Measurements from ENCODE around the gene CCM2.
A peak's percentile ranks its signal among the peaks of the same experiment; 100 is the strongest.

The CCM2 gene

GRCh38 chr7:45084901-45085618 lies 85.1 kb downstream of the CCM2 start:
- no peak for DNase-seq

DNA sequence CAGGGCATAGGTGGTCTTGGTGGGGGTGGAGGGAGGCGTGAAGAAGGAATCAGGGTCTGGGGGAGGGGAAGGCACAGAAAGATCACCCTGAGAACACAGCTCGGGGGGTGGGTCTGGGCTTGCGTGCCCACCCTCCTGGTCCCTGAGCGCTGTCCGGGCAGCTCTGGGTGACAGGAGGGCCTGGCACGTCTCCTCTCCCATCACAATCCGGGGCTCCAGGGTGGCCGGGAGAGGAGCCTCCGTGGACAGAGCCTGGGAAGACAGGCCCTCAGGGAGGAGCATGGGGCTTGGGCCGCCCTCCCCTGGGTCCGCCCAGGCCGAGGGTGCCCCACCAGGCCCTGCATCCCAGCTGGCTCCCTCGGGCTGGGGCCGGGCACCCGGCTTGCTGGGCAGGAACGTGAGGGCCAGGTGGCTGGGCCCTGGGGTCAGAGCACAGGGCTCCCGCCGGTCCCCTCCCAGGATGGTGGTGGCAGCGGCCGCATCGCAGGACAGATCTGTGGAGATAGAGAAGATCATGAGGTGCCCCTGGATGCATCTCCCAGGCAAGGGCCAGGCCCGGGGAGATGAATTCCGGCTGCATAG lies 85.7 kb downstream of the CCM2 start:
- no peak for DNase-seq

DNA sequence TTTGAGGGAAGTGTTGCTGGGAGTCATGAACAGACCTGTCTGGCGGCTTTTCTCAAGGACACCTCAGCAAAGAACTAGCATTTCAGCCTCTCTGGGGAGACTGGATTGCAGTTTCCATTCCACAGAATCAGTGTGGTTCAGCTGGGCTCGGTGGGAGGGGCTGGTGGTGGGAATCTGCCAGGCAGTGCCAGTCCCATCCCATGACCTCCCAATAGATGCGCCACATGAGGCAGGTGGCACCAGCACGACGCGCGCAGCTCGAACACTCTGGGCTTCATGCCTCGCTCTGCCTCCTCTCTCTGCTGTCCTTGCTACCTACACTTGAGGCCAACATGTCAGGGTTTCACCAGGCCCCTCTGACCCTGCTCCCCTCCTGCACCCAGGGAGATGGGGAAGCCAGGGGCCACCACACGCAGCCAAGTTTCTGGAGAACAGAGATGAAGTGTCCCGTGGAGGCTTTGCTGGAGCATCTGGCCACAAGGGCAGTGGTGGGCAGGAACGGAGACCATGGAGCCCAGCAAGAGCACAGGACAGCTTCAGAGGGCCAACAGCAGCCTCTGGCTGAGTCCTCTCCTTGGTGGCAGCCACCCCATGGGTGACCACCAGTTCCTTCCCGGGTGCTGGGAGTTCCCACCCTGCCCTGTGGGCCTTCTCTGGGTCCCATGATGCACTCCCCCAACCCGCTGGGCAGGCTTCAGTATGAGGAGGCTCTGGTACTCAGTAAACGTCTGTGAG lies 86.5 kb downstream of the CCM2 start:
- DNase-seq, result no peak

GRCh38 chr7:45087301-45088145 lies 87.5 kb downstream of the CCM2 start:
- DNase-seq, result no peak

DNA sequence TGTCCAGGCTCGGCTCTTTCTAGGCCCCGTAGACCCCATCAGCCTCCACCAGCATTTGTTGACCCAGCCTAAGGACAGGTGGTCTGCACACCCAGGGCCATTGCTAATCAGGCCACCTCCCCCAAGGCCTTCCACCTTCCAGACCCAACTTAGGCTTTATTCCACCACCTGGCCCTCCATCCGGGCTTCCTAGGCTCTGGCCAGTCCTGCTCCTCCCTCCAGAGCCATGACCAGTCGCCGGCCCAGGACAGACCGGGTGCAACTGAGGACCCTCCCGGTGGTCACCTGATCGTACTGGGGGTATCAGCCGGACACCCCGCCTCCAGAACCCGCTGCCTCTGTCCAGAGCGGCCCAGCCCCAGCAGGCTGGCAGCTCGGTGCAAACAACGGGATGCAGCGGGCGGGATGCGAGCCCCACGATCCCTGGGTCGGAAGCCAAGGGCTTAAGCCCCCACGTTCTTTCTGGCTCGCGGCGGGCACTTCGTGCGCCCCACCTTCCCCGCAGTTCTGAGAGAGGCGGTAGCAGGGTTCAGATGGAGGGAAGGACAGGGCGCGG lies 88.2 kb downstream of the CCM2 start:
- no peak for DNase-seq

GRCh38 chr7:45088821-45089340 lies 88.9 kb downstream of the CCM2 start, which contains the start of gene NACAD:
NACAD (minus strand) TSS chr7:45088969; CDS start chr7:45088894, 75 bp downstream.
- no peak for DNase-seq

DNA sequence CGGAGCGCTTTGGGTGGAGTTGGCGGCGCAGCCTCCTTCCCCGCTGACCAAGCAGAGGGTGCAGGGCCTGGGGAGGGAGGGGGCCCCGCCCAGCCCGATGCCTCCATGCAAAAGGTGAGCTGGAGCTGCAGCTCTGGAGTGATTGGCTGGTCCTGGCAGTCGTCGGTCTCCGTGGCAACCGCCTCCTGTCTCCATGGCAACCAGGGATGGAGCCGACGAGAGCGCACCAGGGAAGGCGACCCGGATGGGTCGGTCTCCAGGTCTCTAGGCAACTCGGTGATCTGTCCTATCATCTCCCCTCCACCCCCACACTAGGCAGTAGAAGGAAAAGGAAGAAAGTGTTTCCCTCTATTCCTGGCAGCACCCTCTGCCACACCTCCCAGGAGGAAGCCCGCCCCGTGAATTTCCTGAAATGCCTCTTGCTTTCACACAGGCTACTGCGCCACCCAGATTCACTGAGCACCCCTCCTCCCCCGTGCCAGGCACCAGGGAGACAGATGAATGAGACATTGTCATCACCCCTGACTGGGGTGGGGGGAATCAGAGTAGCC lies 89.4 kb downstream of the CCM2 start:
- peak in 1 of 2 donors; percentile 27 for DNase-seq

- DNase-seq, result no peak
Observed at GRCh38 chr7:45092100-45092930, 92.3 kb downstream of the CCM2 start.

- DNase-seq, result no peak
Observed at GRCh38 chr7:45092931-45093235, 92.9 kb downstream of the CCM2 start.

GRCh38 chr7:45098983-45099839 lies 99.2 kb downstream of the CCM2 start:
- no peak for DNase-seq

DNA sequence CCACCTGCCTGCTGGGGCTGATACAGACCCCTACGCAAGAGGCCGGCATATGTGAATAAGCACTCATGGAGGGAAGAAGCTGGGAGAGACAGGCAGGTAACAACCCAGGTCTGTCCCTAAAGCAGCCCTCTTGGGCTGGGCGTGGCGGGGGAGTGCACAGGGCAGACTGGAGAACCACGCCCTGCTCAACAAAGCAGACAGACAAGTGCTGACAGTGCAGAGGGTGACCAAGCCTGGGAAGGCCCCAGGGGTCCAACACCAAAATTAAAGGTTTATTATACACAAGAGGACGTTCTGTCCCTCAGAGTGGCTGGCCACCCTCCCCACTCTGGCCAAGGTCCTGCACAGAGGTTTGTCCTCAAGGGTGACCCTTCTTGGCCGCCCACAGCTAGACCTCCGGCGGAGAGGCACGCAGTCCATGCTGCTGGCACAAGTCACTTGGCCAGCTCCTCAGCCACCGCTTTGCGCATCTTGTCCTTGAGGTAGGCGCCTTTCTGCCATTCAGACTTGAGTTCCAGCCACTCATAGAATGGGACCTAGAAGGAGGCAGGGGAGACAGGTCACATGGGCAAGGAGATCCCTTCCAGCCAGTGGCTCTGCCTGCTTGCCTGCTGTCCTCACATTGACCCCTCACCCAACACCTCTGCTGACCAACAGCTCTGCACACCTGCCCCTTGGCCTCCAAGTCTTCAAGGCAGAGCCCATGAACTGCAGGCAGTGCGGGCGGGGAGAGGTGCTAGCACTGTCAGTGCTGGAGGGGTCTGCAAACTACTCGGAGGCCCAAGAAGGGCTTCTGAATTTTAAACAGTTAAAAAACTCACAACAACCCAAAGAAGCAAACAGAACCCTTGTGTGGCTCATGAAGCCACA lies 100.1 kb downstream of the CCM2 start:
- no peak for DNase-seq

DNA sequence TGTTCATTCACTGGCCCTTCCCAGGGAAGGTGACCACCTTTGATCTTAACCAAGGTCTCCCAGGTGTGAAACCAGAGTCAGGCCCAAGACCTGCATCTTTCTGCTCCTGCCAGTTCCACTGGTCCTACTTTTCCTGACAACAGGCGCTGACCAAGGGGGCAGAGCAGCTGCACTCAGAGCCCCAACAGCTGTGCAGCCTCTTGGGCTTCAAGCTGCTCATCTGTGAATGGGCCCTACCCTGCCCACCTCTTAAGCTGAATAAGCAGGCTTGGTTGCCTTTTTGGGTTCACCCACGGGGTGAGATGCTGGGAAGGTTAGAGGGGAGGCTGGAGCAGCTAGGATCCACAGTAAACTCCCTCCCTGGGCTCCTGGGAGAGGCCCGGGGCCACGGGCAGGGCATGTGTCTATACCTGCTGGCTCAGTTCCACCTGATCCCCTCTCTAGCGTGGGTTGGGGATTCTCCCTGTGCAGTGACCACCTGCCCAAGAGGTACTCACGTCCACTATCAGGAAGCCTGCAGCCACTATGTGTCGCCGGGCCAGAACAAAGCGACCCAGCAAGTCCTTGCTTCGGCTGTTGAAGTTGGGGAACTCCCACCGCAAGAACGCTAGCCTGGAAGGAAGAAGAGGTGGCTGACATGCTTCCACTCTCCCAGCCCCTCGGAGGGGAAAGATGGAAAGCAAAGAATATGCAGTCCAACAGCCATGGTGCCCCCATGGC lies 100.9 kb downstream of the CCM2 start:
- no peak for DNase-seq

DNA sequence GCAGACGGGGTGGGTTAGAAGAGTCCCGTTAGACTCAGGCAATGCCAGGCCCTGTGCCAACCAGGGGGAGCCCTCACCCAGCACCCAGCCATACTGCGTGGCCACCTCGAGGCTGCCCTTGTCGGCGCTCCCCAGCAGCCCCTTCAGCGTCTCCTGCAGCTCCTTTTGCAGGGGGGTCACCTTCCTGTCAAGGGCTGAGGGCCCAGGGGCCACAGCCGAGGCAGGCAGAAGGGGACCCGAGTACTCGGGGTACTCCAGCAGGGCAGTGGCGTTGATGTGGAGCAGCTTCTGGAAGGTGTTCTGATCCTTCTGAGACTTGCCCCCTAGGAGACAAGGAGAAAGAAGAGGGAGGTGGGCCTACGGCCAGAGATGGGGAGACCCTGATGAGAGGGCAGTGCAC lies 101.7 kb downstream of the CCM2 start:
- no peak for DNase-seq

DNA sequence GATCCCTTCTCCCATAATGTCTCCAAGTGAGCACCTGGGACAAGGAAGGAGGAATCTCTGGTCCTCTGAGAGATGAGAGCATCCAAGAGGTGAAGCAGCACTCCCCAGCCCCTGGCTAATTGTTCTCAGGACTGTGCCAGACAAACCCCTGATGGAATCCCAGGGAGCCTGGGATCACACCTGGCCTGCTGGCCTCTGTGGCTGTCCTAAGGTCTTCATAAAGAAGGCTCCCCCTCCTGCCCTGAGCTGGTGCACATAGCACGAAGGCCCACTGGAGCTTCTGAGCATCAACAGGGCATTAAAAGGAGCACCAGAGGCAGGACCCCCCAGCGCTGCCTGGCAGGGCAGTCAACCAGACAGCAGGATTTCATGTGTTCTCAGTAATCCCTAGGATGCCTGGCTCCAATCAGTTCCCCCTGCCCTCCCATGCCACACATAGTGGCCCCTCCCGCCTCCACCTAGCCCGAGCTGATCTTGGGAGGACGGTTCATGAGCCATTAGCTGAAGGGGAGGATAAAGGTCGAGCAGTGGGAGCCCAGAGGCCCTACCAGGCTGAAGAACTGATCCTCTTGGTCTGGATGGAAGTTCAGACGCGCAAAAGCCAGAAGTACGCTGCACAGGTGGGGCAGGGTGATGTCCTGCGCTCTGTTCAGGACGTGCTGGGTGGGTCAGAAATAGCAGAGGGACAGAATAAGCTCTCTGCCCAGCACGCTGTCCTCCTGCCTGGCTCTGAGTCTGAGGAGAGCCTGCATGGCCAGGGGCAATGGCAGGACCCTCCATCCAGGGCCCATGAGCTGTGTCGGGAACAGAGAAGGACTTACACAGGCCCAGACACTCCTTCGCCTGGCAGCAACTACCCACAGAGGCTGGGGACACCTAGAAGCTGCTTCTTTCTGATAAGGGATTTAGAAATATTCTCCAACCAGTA lies 103.0 kb downstream of the CCM2 start:
- no peak for DNase-seq

- no peak for DNase-seq
Observed at GRCh38 chr7:45103958-45104843, 104.2 kb downstream of the CCM2 start.

DNA sequence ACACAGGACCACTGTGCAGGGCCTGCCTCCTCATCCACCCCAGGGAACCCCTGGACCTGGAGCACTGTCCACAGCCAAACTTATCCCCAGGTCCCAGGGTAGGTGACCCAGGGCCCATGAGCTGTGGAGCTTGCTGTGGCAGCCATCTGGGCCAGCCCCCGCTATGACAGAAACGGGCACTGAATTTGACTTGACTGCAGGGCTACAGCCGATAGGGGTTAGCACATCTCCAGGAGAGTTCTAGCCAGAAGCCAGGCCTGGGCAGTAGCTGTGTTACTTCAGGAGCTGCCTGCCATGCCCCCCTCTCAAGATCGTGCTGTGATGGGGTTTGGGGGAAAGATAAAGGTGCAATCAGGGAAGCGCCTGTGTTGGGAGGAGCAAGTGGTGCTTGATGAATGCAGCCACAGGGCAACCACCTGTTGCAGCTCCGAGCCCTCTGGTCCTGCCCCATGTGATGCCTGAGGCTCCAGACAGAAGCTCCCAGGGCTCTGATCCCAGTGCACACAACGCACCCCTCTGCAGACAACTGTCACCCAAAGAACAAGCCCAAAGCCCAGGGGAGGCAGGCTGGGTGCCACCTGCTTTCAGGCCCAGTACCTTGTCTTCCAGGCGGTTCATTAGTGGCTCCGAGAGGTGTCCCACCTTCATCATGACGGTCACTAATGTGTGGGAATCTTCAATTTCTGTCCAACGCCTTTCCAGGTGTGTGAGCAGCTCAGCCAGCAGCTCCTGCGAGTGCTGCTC lies 105.0 kb downstream of the CCM2 start:
- no peak for DNase-seq
